Right lobe of liver (tissue), 4 donors: ENCODE results near the gene BTD.

ENCODE experiments used
- POLR2A ChIP-seq: fragments of 450-650 bp; IDR thresholded peaks from one replicate; pipeline ENCODE4 v1.6.1; 2017; ENCODE audit warnings: antibody characterized with exemption, mild to moderate bottlenecking
- TF ChIP-seq, protein P1 (sequence below), 4 donors: fragments of 200-600 bp in 3 of 4; fragments of 450-650 bp in 1 of 4; IDR thresholded peaks; one replicate each; pipeline versions ENCODE4 v1.5.1 to v1.8.0; 2016 to 2022; ENCODE audit warnings: antibody characterized with exemption in 4 of 4, mild to moderate bottlenecking in 2 of 4
- donor health status: DM: no; HTN: no; CAD: no.
- donor health status: DM: no; HTN: no; CAD: no.
- donor health status: DM: no; HTN: yes; CAD: no.

- TF ChIP-seq, protein P1, sequence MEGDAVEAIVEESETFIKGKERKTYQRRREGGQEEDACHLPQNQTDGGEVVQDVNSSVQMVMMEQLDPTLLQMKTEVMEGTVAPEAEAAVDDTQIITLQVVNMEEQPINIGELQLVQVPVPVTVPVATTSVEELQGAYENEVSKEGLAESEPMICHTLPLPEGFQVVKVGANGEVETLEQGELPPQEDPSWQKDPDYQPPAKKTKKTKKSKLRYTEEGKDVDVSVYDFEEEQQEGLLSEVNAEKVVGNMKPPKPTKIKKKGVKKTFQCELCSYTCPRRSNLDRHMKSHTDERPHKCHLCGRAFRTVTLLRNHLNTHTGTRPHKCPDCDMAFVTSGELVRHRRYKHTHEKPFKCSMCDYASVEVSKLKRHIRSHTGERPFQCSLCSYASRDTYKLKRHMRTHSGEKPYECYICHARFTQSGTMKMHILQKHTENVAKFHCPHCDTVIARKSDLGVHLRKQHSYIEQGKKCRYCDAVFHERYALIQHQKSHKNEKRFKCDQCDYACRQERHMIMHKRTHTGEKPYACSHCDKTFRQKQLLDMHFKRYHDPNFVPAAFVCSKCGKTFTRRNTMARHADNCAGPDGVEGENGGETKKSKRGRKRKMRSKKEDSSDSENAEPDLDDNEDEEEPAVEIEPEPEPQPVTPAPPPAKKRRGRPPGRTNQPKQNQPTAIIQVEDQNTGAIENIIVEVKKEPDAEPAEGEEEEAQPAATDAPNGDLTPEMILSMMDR (IDR thresholded peaks at IDR 0.05), result no peak
- no peak for TF ChIP-seq POLR2A
Measured at GRCh38 chr3:15631426-15632211, 30.1 kb downstream of the BTD start.
